Diencephalon (tissue), 1 donor: ENCODE measurements around the gene PSEN2. TPM values are rescaled to one million over a fixed set of nuclear protein-coding genes. Genes with fewer than 3 reads are reported as not detected.

ENCODE experiments used
- total RNA-seq: library from RNA; depleted of rRNA; stranded (reverse); fragments of >200 nt; gene quantifications from one replicate; pipeline ENCODE4 v1.2.3, GENCODE V29; 2014

The PSEN2 gene
- 38.3 TPM for total RNA-seq

DNA sequence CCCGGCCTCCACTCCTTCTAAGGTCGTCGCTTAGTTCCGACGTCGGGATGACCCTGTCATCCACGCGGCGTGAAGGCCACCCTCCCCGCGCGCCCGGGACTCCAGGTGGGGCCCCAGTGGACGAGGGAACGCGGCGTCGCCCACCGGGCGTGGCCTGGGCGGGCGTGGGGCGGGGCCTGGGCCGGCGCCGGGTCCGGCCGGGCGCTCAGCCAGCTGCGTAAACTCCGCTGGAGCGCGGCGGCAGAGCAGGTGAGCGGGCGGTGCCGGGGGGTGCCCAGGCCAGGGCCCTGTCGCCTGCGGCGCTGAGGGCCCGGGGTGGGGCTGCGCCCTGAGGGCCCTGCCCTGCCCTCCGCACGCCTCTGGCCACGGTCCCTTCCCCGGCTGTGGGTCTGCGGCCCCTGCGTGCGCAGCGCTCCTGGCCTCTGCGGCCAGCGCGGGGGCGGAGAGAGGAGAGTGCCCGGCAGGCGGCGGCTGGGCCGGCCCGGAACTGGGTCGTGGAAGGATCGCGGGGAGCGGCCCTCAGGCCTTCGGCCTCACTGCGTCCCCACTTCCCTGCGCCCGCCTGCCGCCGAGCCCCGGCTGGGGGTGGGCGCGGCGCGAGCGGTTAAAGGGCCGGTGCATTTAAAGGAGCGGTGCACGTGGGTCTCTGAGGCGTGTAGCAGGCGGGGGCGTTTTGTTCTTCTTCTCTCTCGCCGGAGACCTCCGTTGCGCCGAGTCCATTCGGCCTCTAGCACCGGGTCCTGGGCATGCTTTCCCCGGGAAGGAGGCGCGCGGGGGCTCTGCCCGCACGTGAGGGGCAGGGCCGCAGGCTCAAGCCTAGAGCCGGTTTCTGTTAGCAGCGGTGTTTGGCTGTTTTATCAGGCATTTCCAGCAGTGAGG lies at the start of gene PSEN2:
TSS of gene PSEN2 (plus strand) at position 216 of the 879 bp plus-strand sequence. CDS start 11,292 bp downstream, outside the sequence.

DNA sequence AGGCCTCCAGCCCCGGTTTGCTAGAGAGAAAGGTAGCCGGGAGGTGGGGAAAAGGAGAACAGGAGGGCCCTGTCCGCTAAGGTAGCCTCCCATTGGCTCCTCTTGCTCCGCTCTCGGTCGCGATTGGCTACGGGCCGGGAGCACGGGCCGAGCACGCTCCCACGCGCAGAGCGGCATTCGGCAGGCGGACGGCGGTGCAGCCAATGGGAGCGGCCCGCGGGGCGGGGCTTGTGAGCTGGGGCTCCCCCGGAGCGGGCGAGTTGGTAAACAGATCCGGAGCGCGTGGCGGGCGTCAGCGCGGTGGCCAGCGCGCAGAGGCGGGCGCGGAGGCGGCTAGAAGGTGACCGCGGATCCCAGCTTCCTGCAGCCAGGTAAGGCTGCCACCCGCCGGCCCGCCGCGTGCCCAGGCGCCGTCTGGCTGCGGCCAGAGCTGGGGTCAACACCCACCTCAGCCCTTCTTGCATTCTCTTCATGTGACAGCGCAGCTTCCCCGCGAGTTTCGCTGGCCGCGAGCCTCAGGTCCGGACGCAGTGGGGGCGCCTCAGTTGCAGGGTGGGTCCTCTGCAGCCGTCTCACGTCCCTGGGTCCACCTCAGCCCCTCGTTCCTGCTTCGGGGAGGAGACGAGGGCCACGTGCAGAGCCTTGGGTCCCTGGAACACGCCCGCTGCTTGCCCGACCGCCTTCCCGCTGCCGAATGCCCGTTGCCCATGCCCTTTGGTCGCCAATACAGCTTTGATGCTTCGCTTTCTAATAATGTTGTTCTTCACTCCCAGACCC lies 69.8 kb downstream of the PSEN2 start, which contains the start of gene COQ8A:
TSS of gene COQ8A (plus strand) at position 266 of the 777 bp plus-strand sequence. CDS start 21,092 bp downstream, outside the sequence.

Other genes with a start within 250 kb of the PSEN2 start
- gene ITPKB, start 131.3 kb upstream of the PSEN2 start, total RNA-seq = 20.3 TPM
- gene COQ8A, start 69.7 kb downstream of the PSEN2 start, total RNA-seq = 12.0 TPM